ENCODE measurements around the gene PNPT1.
A peak's percentile ranks its signal among the peaks of the same experiment; 100 is the strongest.

PNPT1 gene

GRCh38 chr2:55592130-55592529 lies 101.5 kb downstream of the PNPT1 start (continued):
- TF ChIP-seq ZEB2 (tag by site-specific recombination; IDR thresholded peaks at IDR 0.05) (no peak), ZSCAN23 (tag by site-specific recombination; IDR thresholded peaks at IDR 0.05) (no peak), ZNF2 (tag by site-specific recombination; IDR thresholded peaks at IDR 0.05) (no peak), GLIS2 (tag by site-specific recombination; IDR thresholded peaks at IDR 0.05) (no peak), ZNF473 (tag by site-specific recombination; IDR thresholded peaks at IDR 0.05) (no peak)
- TF ChIP-seq, protein P1, sequence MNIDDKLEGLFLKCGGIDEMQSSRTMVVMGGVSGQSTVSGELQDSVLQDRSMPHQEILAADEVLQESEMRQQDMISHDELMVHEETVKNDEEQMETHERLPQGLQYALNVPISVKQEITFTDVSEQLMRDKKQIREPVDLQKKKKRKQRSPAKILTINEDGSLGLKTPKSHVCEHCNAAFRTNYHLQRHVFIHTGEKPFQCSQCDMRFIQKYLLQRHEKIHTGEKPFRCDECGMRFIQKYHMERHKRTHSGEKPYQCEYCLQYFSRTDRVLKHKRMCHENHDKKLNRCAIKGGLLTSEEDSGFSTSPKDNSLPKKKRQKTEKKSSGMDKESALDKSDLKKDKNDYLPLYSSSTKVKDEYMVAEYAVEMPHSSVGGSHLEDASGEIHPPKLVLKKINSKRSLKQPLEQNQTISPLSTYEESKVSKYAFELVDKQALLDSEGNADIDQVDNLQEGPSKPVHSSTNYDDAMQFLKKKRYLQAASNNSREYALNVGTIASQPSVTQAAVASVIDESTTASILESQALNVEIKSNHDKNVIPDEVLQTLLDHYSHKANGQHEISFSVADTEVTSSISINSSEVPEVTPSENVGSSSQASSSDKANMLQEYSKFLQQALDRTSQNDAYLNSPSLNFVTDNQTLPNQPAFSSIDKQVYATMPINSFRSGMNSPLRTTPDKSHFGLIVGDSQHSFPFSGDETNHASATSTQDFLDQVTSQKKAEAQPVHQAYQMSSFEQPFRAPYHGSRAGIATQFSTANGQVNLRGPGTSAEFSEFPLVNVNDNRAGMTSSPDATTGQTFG (tag by site-specific recombination; IDR thresholded peaks at IDR 0.05; ENCODE audit: borderline replicate concordance): no peak

GRCh38 chr2:55590810-55591440 lies 102.7 kb downstream of the PNPT1 start:
- no peaks in the 10 kb centered on the region for H3K4me1 ChIP-seq (ENCODE audit: control insufficient read depth, insufficient read depth, low read length)
- no peak overlapping the region for H3K27ac ChIP-seq (ENCODE audit: extremely low read depth, low read depth, low read length)
- no peak overlapping the region for H3K4me3 ChIP-seq (ENCODE audit: low read depth, low read length)
- no peaks in the 10 kb centered on the region for H3K9me3 ChIP-seq (ENCODE audit: control insufficient read depth, insufficient read depth, low read depth, low read length)
- CTCF ChIA-PET: interaction anchor here (0.6 kb wide), 1 partner anchor 9 kb away, joined by 3 read pairs; no protein-coding TSS in a partner anchor
- peaks cover 7 to 23% of the 10 kb centered on the region in 2 experiments for H3K36me3 ChIP-seq (ENCODE audit: control insufficient read depth in 2 of 2, insufficient read depth in 1 of 2, low read length in 2 of 2)
- POLR2A ChIA-PET: no interaction called here
- TF ChIP-seq ZNF555 (tag by site-specific recombination; conservative IDR thresholded peaks at IDR 0.05) (no peak), ZNF791 (tag by site-specific recombination; IDR thresholded peaks at IDR 0.05) (no peak), ZNF658 (tag by site-specific recombination; IDR thresholded peaks at IDR 0.05) (no peak), ZNF184 (tag by site-specific recombination; IDR thresholded peaks at IDR 0.05) (0 out of 2 replicates have a peak, but pooled peaks have one; percentile 21), ZNF175 (tag by site-specific recombination; IDR thresholded peaks at IDR 0.05) (no peak), ZNF747 (tag by site-specific recombination; IDR thresholded peaks at IDR 0.05) (no peak), ZNF23 (tag by site-specific recombination; IDR thresholded peaks at IDR 0.05; ENCODE audit: borderline replicate concordance) (no peak), ZNF664 (tag by site-specific recombination; IDR thresholded peaks at IDR 0.05) (no peak), SP7 (tag by site-specific recombination; IDR thresholded peaks at IDR 0.05) (peak; percentile 39; the same call in 1 of the 2 replicates), ZNF76 (tag by site-specific recombination; IDR thresholded peaks at IDR 0.05; ENCODE audit: borderline replicate concordance, low read depth) (no peak), ZNF350 (tag by site-specific recombination; IDR thresholded peaks at IDR 0.05) (no peak), ZEB2 (tag by site-specific recombination; IDR thresholded peaks at IDR 0.05) (peak; percentile 55; the same call in 1 of the 2 replicates), ZNF596 (tag by site-specific recombination; IDR thresholded peaks at IDR 0.05) (no peak), ZBTB21 (tag by site-specific recombination; IDR thresholded peaks at IDR 0.05) (no peak), ZNF510 (tag by site-specific recombination; IDR thresholded peaks at IDR 0.05; ENCODE audit: insufficient replicate concordance) (no peak), ZFP3 (tag by site-specific recombination; IDR thresholded peaks at IDR 0.05; ENCODE audit: low read depth) (no peak), ZNF280D (tag by site-specific recombination; IDR thresholded peaks at IDR 0.05) (no peak), ZNF423 (tag by site-specific recombination; IDR thresholded peaks at IDR 0.05) (no peak), HOXD13 (CRISPR knock-in tag; IDR thresholded peaks at IDR 0.05; ENCODE audit: borderline replicate concordance) (no peak)
- TF ChIP-seq, protein P2, sequence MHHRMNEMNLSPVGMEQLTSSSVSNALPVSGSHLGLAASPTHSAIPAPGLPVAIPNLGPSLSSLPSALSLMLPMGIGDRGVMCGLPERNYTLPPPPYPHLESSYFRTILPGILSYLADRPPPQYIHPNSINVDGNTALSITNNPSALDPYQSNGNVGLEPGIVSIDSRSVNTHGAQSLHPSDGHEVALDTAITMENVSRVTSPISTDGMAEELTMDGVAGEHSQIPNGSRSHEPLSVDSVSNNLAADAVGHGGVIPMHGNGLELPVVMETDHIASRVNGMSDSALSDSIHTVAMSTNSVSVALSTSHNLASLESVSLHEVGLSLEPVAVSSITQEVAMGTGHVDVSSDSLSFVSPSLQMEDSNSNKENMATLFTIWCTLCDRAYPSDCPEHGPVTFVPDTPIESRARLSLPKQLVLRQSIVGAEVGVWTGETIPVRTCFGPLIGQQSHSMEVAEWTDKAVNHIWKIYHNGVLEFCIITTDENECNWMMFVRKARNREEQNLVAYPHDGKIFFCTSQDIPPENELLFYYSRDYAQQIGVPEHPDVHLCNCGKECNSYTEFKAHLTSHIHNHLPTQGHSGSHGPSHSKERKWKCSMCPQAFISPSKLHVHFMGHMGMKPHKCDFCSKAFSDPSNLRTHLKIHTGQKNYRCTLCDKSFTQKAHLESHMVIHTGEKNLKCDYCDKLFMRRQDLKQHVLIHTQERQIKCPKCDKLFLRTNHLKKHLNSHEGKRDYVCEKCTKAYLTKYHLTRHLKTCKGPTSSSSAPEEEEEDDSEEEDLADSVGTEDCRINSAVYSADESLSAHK (tag by site-specific recombination; IDR thresholded peaks at IDR 0.05): no peak
- TF ChIP-seq, protein P3, sequence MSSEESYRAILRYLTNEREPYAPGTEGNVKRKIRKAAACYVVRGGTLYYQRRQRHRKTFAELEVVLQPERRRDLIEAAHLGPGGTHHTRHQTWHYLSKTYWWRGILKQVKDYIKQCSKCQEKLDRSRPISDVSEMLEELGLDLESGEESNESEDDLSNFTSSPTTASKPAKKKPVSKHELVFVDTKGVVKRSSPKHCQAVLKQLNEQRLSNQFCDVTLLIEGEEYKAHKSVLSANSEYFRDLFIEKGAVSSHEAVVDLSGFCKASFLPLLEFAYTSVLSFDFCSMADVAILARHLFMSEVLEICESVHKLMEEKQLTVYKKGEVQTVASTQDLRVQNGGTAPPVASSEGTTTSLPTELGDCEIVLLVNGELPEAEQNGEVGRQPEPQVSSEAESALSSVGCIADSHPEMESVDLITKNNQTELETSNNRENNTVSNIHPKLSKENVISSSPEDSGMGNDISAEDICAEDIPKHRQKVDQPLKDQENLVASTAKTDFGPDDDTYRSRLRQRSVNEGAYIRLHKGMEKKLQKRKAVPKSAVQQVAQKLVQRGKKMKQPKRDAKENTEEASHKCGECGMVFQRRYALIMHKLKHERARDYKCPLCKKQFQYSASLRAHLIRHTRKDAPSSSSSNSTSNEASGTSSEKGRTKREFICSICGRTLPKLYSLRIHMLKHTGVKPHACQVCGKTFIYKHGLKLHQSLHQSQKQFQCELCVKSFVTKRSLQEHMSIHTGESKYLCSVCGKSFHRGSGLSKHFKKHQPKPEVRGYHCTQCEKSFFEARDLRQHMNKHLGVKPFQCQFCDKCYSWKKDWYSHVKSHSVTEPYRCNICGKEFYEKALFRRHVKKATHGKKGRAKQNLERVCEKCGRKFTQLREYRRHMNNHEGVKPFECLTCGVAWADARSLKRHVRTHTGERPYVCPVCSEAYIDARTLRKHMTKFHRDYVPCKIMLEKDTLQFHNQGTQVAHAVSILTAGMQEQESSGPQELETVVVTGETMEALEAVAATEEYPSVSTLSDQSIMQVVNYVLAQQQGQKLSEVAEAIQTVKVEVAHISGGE (tag by site-specific recombination; conservative IDR thresholded peaks at IDR 0.05; ENCODE audit: low read depth): no peak

Data from HEK293 (cell line).